Tibial artery (tissue), 4 donors: ENCODE data around the gene RNF220.

Experiments
- DNase-seq, 2 donors: peaks; one replicate each; pipeline ENCODE4 v3.0.0-alpha.2; 2019
- H3K27ac ChIP-seq, 2 donors: fragments of 200-600 bp; sonication (generic) in 1 of 2; 1 replicate in 1 of 2; 2 replicates in 1 of 2; pipeline ENCODE4 v1.5.1; 2018 to 2019; ENCODE audit warnings: mild to moderate bottlenecking in 1 of 2
- H3K27me3 ChIP-seq, 2 donors: fragments of 200-600 bp; sonication (generic) in 1 of 2; one replicate each; pipeline versions ENCODE4 v1.5.1 to v1.6.0; 2016 to 2019
- H3K36me3 ChIP-seq, 3 donors: fragments of 200-600 bp; sonication (generic) in 2 of 3; one replicate each; pipeline ENCODE4 v1.5.1; 2016 to 2019; ENCODE audit warnings: mild to moderate bottlenecking in 2 of 3
- H3K4me1 ChIP-seq, 4 donors: fragments of 200-600 bp; sonication (generic) in 2 of 4; 1 replicate in 3 of 4; 2 replicates in 1 of 4; pipeline ENCODE4 v1.5.1; 2016 to 2019
- H3K4me3 ChIP-seq, 2 donors: fragments of 200-600 bp; sonication (generic) in 1 of 2; 1 replicate in 1 of 2; 2 replicates in 1 of 2; pipeline ENCODE4 v1.5.1; 2018 to 2019; ENCODE audit warnings: mild to moderate bottlenecking in 2 of 2
- H3K9me3 ChIP-seq, 3 donors: fragments of 200-600 bp; sonication (generic) in 1 of 3; one replicate each; pipeline ENCODE4 v1.5.1; 2016 to 2019
- intact Hi-C: fragments of 100-400 bp; cut with DNase I; formaldehyde crosslinking; loops from one replicate; pipeline ENCODE4 v1.15.0; 2023; ENCODE audit warnings: low total_unique reads
- TF ChIP-seq, protein P1 (sequence below), 2 experiments: fragments of 200-600 bp in 1 of 2; fragments of 450-650 bp in 1 of 2; IDR thresholded peaks; one replicate each; pipeline ENCODE4 v1.5.1; 2017 to 2019; ENCODE audit warnings: antibody characterized with exemption in 2 of 2, mild to moderate bottlenecking in 1 of 2, moderate library complexity in 1 of 2

The RNF220 gene

DNA sequence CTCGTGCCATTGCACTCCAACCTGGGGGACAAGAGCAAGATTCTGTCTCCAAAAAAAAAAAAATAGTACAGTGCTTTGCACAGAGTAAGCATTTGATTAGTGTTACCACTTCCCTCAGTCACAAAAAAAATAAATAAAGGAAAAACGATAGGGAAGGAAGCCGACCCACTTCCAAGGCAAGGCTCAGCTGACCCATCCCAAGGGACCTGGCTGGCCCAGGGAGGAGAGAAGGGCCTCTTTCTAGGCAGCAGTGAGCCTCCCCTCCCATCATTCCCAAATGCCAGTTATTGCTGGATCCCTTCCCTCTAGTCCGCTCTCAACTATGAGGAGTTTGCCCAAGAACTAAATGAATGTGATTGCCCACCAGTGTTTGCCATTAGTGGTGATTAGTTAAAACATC is 191.5 kb downstream of the RNF220 start:
- Histone ChIP-seq H3K4me1 (no peaks in the 10 kb centered on the region), H3K27me3 (peaks cover 0 to 48% of the 10 kb centered on the region in 2 donors), H3K4me3 (no peak overlapping the region), H3K36me3 (no peaks in the 10 kb centered on the region), H3K9me3 (no peaks in the 10 kb centered on the region), H3K27ac (no peak overlapping the region)
- TF ChIP-seq, protein P1, sequence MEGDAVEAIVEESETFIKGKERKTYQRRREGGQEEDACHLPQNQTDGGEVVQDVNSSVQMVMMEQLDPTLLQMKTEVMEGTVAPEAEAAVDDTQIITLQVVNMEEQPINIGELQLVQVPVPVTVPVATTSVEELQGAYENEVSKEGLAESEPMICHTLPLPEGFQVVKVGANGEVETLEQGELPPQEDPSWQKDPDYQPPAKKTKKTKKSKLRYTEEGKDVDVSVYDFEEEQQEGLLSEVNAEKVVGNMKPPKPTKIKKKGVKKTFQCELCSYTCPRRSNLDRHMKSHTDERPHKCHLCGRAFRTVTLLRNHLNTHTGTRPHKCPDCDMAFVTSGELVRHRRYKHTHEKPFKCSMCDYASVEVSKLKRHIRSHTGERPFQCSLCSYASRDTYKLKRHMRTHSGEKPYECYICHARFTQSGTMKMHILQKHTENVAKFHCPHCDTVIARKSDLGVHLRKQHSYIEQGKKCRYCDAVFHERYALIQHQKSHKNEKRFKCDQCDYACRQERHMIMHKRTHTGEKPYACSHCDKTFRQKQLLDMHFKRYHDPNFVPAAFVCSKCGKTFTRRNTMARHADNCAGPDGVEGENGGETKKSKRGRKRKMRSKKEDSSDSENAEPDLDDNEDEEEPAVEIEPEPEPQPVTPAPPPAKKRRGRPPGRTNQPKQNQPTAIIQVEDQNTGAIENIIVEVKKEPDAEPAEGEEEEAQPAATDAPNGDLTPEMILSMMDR (IDR thresholded peaks at IDR 0.05) = no peak
- intact Hi-C loops = loop anchor here (5.0 kb wide), 1 partner anchor 219 kb away; no protein-coding TSS in a partner anchor
- DNase-seq = no peak

DNA sequence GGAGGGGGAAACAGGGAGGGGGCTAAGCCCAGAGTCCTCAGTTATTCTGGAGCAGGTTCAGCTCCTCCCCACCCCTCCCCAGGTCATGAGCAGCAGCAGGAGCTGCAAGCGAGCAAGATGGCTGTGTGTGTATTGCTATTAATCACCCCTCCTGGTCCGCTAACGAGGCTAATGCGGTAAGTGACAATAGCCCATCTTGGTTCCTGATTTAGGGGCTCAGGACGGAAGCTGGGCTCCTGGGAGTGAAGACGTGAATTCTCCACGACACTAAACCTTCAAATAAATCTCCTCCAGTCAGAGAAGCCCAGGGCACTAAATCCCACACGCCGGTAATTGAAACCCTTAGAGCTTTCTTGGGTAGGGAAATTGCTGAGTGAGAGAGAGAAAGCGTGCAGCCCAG is 193.1 kb downstream of the RNF220 start:
- no peak overlapping the region for H3K27ac ChIP-seq
- H3K4me3 ChIP-seq = no peak overlapping the region
- no peaks in the 10 kb centered on the region for H3K36me3 ChIP-seq
- TF ChIP-seq, protein P1 (IDR thresholded peaks at IDR 0.05) = no peak
- no peaks in the 10 kb centered on the region for H3K9me3 ChIP-seq
- no peaks in the 10 kb centered on the region for H3K4me1 ChIP-seq
- intact Hi-C loops = loop anchor here (5.0 kb wide), 1 partner anchor 221 kb away; no protein-coding TSS in a partner anchor
- no peak for DNase-seq
- H3K27me3 ChIP-seq = peaks cover 0 to 62% of the 10 kb centered on the region in 2 donors

DNA sequence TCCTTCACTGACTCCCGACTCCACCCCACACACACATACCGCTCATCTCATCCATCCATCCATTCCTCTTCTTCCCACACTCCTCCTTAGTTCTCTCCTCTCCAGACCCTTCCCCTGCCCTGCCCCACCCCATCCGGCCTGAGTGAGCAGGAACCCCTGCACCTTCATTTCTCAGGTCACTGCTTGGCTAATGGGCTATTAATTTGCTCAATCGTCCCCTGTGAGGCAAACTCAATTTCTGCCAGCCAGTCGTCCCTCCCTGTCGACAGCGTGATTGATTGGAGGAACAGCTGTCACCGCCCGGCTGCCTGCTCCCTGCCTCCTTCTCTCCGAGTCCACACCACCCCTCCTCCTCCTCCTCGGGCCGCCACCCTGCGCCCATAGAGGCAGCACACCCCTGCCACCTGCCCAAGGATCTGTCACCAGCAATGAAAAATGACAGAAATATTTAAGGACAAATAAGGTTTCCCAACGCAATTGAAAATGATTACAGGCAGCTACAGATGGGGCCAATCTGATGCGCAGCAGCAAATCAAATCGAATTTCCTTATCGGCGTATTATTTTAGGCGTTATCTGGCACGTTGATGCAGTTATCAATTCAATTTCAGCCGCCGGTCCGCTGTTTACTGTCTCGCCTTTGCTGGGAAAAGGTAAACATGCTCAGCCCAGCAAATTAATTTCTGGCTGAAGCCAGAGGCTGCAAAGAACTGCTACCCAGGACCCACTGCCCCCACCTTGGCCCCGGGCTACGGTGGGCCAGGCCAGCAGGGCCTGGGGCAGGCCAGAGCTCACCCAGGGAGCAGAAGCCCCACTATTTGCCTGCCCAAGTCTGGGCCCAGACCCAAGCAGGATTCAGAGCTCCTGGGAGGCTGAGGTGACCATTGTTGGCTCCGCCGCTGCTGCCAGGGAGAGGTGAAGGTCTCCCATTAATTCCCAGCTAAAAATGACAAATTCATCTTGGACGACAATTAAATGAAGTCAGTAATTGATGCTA is 197.9 kb downstream of the RNF220 start:
- peaks cover 0 to 80% of the 10 kb centered on the region in 2 donors for H3K27me3 ChIP-seq
- H3K9me3 ChIP-seq = no peaks in the 10 kb centered on the region
- no peak overlapping the region for H3K27ac ChIP-seq
- TF ChIP-seq, protein P1 (IDR thresholded peaks at IDR 0.05) = no peak
- H3K4me3 ChIP-seq = no peak overlapping the region
- H3K4me1 ChIP-seq = no peaks in the 10 kb centered on the region
- intact Hi-C loops = no loop called here
- no peaks in the 10 kb centered on the region for H3K36me3 ChIP-seq
- no peak for DNase-seq

DNA sequence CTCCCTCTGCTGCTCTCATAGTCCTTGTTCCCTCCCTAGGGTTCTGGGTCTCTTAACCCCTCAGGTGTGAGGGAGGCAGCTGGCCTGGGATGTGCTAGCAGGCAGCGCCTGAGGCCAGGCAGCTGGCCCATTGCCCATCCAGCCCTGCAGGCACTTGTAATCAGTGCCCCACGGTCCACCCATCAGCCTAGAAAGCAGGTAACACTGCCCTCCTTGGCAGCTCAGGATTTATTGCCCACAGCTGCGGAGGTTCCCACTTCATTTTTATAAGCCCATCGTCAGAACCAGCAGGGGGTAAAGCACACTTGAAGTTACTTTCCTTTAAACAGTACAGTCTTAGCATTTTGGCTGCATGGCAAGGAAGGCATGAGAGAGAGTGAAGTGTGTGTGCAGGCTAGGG is 198.7 kb downstream of the RNF220 start:
- peaks cover 0 to 80% of the 10 kb centered on the region in 2 donors for H3K27me3 ChIP-seq
- H3K4me1 ChIP-seq = no peaks in the 10 kb centered on the region
- no peaks in the 10 kb centered on the region for H3K9me3 ChIP-seq
- no peak for DNase-seq
- H3K36me3 ChIP-seq = no peaks in the 10 kb centered on the region
- H3K27ac ChIP-seq = no peak overlapping the region
- intact Hi-C loops = no loop called here
- H3K4me3 ChIP-seq = no peak overlapping the region
- TF ChIP-seq, protein P1 (IDR thresholded peaks at IDR 0.05) = no peak

DNA sequence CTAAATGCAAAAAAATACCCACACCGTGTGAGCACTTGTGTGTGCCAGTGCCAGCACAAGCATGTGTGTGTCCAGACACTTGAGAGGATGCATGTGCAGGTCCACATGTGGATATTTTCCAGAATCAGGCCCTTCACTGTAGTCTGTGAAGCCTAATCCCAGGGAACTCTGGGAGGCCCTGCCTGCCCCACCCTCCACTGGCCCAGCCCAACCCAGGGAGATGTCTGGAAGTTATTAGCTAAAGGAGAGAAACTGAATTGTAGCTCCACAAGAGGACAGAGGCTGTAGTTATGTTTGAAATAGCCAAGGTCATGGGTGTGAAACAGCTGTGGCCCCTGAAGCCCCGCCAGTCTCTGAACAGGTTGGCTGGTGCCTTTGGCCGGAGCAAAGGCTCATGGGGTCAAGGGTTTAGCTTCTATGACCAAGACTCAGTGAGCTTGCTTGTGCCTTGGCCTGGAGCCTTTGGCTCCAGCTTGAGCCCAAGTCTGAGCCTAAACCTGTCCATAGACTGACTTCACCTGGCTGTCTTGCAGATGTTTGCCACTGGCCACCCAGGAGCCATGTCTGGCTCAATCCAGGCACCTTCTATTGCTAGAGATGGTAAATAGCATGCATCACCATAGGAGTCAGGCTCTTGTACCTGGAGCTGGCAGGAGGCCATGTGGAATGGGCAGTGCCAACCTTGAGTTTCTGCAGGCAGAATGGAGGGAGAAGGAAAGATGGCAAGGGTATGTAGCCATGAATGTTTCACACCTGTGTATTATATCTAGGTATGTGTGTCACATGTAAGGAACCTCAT is 199.3 kb downstream of the RNF220 start:
- no peak overlapping the region for H3K27ac ChIP-seq
- H3K36me3 ChIP-seq = no peaks in the 10 kb centered on the region
- TF ChIP-seq, protein P1 (IDR thresholded peaks at IDR 0.05) = no peak
- peaks cover 0 to 81% of the 10 kb centered on the region in 2 donors for H3K27me3 ChIP-seq
- H3K4me3 ChIP-seq = no peak overlapping the region
- no peaks in the 10 kb centered on the region for H3K9me3 ChIP-seq
- DNase-seq = no peak
- no peaks in the 10 kb centered on the region for H3K4me1 ChIP-seq
- intact Hi-C loops = no loop called here
